IgD-negative memory B cell (primary cell): ENCODE data around the gene MAST2. TPM values are rescaled to one million over a fixed set of nuclear protein-coding genes. Genes with fewer than 3 reads are reported as not detected.

Experiments used
- H3K27ac Mint-ChIP-seq, 3 donors: one replicate each; pipeline ENCODE4 v1.8.0; 2020 to 2022; ENCODE audit warnings: mild to moderate bottlenecking in 3 of 3, mixed read lengths in 3 of 3, moderate library complexity in 1 of 3
- H3K27me3 Mint-ChIP-seq: one replicate; pipeline ENCODE4 v1.8.0; 2021; ENCODE audit warnings: mixed read lengths
- H3K36me3 Mint-ChIP-seq: one replicate; pipeline ENCODE4 v1.8.0; 2020; ENCODE audit warnings: mild to moderate bottlenecking, mixed read lengths
- H3K4me1 Mint-ChIP-seq, 3 donors: one replicate each; pipeline ENCODE4 v1.8.0; 2020 to 2022; ENCODE audit warnings: mixed read lengths in 3 of 3, mild to moderate bottlenecking in 1 of 3
- H3K4me3 Mint-ChIP-seq, 4 donors: one replicate each; pipeline ENCODE4 v1.8.0; 2020 to 2022; ENCODE audit warnings: mild to moderate bottlenecking in 4 of 4, mixed read lengths in 4 of 4, moderate library complexity in 3 of 4
- H3K9me3 Mint-ChIP-seq, 3 donors: one replicate each; pipeline ENCODE4 v1.8.0; 2020 to 2021; ENCODE audit warnings: mixed read lengths in 3 of 3, mild to moderate bottlenecking in 1 of 3
- polyA plus RNA-seq: library from polyadenylated mRNA; unstranded; fragments of 300-500 nt; fragmentation: Illumina TruSeq; gene quantifications from one replicate; pipeline ENCODE4 v1.2.3, GENCODE V29; 2021

Gene MAST2
- polyA plus RNA-seq, result 3.1 TPM

DNA sequence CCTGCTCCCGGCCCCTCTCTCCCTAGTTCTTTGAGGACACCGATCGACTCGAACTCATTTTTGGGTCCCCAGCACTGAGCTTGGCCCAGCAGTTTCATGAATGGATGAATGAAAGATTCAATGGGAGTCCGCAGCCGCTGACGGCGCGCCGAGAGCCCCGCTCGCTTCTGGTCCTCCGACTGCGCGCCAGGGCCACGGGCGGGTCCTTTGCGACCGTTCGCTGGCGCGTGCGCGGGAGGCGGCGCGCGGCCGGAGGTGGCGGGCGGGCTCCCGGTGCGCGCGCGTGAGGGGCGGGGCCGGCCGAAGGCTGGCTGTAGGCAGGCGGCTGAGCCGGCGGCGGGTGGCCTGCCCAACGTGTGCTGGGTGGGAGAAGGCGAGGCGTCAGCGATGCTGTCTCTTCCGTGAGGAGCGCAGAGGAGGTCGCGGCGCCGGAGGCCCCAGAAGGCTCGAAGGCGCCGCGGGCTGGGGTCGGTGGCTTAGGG lies at the start of gene MAST2:
Gene MAST2, plus strand, starts transcription at position 314 of the 482 bp plus-strand sequence. CDS start 284 bp downstream, outside the sequence.
- peaks cover 15 to 24% (median 21%) of the 10 kb centered on the region in 3 donors for H3K4me1 Mint-ChIP-seq
- peak within 1 kb of the TSS; percentile 3 to 93 (median 41) for H3K27ac Mint-ChIP-seq
- peak within 1 kb of the TSS; percentile 88 to 98 (median 93) for H3K4me3 Mint-ChIP-seq
- H3K27me3 Mint-ChIP-seq, result no peaks in the 10 kb centered on the region
- H3K9me3 Mint-ChIP-seq, result no peaks in the 10 kb centered on the region
- H3K36me3 Mint-ChIP-seq, result peaks cover 4% of the 10 kb centered on the region

DNA sequence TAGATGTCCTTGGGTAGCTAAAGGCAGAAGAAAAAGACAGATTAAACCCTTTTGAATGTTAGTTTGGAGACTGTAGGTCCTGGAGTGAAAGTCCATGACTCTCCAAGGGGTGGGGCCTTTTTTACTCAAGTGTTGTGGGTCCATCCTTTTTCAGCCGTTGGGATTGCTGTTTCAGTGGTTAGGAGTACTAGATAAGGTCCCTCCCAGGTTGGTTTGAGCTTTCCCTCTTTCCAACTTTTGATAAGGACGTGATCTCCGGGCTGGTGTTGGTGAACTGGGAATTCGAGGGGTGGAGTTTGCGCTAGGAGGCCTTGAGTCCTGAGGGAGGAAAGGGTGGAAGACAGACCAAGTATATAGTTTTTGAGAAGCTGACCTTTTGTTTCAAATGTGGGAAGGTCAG lies 47.7 kb upstream of the MAST2 start:
- H3K9me3 Mint-ChIP-seq, result peaks cover 0 to 2% (median 0%) of the 10 kb centered on the region in 3 donors
- peaks cover 1% of the 10 kb centered on the region for H3K36me3 Mint-ChIP-seq
- H3K4me3 Mint-ChIP-seq, result no peak overlapping the region
- H3K27ac Mint-ChIP-seq, result no peak overlapping the region
- H3K27me3 Mint-ChIP-seq, result peaks cover 7% of the 10 kb centered on the region
- H3K4me1 Mint-ChIP-seq, result peaks cover 2 to 4% (median 3%) of the 10 kb centered on the region in 3 donors

DNA sequence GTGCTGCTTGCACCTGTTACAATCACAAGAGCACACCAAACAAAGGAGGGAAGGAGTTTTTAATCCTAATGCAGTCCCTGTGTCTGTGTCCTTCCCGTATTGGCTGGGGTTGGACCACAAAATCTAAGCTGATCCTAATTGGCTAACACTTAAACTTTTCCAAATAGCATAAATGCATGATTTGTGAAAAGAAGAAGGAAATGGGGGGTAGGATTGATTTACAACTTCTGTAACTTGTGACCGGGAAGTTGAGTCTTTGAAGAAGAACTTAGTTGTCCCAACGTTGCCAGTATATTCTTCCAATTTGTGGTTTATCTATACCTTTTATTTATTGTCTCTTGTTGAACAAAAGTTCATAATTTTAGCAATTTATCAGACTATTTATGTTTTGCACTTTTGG lies 41.1 kb upstream of the MAST2 start:
- H3K36me3 Mint-ChIP-seq, result no peaks in the 10 kb centered on the region
- H3K27me3 Mint-ChIP-seq, result peaks cover 11% of the 10 kb centered on the region
- H3K9me3 Mint-ChIP-seq, result peaks cover 0 to 2% (median 2%) of the 10 kb centered on the region in 3 donors
- no peaks in the 10 kb centered on the region for H3K4me1 Mint-ChIP-seq
- no peak overlapping the region for H3K27ac Mint-ChIP-seq
- H3K4me3 Mint-ChIP-seq, result no peak overlapping the region

DNA sequence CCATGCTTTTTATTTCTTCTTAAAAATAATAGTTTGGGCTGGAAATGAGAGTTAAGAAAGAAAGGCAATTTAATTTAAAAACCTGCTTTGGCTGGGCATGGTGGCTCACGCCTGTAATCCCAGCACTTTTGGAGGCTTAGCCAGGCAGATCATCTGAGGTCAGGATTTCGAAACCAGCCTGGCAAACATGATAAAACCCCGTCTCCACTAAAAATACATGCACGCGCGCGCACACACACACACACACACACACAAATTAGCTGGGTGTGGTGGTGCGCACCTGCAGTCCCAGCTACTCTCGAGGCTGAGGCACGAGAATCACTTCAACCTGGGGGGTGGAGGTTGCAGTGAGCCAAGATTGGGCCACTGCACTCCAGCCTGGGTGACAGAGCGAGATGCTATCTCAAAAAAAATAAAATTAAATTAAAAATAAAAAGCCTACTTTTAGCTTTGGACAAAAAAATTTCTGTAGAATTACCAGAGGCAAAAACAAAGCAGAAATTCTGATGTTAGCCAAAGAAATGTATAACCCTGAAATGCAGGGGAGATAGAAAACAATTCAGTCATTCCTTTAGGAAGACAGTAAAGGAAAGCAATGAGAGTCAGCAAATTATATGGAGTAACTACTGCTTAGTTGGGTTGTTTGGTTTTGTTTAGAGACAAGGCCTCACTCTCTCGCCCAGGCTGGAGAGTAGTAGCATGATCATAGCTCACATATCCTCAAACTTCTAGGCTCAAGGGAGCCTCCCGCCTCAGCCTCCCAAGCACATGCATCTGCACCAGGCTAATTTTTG lies 37.2 kb upstream of the MAST2 start:
- Mint-ChIP-seq H3K27me3 (peaks cover 5% of the 10 kb centered on the region), H3K36me3 (no peaks in the 10 kb centered on the region), H3K9me3 (peaks cover 0 to 2% (median 0%) of the 10 kb centered on the region in 3 donors), H3K4me1 (no peaks in the 10 kb centered on the region), H3K27ac (no peak overlapping the region), H3K4me3 (no peak overlapping the region)

DNA sequence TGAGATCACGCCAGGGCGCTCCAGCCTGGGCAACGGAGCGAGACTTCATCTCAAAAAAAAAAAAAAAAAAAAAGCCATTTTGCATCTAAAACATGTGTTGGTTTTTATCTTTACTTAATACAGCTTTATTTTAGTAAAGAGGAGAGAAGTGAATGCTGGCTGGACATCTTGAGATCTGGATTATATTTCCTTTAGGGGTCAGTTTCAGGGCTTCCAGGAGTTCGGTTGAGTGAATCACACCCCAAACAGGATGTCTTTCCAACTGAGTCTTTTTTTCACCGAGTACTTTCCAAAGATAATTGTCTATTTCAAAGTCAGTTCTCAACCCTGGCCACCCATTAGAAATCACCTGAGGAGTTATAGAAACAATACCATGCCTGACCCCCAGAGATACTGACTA lies 36.4 kb upstream of the MAST2 start:
- no peak overlapping the region for H3K4me3 Mint-ChIP-seq
- H3K4me1 Mint-ChIP-seq, result no peaks in the 10 kb centered on the region
- H3K27me3 Mint-ChIP-seq, result peaks cover 2% of the 10 kb centered on the region
- H3K36me3 Mint-ChIP-seq, result no peaks in the 10 kb centered on the region
- peaks cover 0 to 2% (median 0%) of the 10 kb centered on the region in 3 donors for H3K9me3 Mint-ChIP-seq
- no peak overlapping the region for H3K27ac Mint-ChIP-seq

DNA sequence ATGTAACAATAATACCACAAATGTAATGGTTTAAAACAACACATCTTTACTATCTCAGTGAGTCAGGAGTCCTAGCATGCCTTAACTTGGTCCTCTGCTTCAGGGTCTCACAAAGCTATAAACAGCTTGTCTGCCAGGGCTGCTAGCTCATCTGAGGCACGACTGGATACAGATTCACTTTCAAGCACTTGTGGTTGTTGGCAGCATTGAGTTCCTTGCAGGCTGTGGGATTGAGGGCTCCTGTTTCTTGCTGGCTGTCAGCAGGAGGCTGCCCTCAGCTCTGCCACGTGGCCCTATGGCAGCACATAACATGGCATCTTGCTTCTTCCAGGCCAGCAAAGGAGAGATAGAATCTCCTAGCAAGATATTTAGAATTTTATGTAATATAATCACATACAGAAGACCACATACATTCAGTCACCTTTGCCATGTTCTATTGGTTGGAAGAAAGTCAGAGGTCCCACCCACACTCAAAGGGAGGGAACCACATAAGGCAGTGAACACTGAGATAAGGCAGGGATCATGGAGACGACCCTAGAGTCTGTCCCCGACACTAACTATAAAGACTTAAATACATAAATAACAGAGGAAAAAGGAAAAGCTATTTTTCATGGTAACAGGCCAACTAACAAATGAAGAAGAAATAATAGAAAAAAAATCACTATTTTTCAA lies 34.0 kb upstream of the MAST2 start:
- Mint-ChIP-seq H3K27me3 (peaks cover 1% of the 10 kb centered on the region), H3K9me3 (no peaks in the 10 kb centered on the region), H3K4me3 (no peak overlapping the region), H3K27ac (no peak overlapping the region), H3K4me1 (no peaks in the 10 kb centered on the region), H3K36me3 (no peaks in the 10 kb centered on the region)

DNA sequence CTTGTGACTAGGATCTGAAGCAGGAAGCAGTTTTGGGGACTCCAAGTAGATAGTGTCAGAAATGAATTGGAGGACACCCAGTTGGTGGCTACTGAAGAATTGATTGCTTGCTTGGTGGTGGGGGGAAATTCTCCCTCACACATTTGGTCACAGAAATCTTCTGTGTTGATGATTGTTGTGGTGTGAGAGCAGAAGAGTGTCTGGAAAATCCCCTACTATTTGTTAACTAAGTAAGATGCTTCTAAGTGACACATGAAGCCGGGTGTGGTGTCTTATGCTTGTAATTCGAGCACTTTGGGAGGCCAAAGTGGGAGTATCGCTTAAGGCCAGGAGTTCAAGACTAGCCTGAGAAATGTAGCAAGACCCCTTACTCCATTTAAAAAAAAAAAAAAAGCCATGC lies 30.4 kb upstream of the MAST2 start:
- Mint-ChIP-seq H3K27ac (no peak overlapping the region), H3K4me3 (no peak overlapping the region), H3K27me3 (peaks cover 1% of the 10 kb centered on the region), H3K9me3 (no peaks in the 10 kb centered on the region), H3K4me1 (no peaks in the 10 kb centered on the region), H3K36me3 (no peaks in the 10 kb centered on the region)

DNA sequence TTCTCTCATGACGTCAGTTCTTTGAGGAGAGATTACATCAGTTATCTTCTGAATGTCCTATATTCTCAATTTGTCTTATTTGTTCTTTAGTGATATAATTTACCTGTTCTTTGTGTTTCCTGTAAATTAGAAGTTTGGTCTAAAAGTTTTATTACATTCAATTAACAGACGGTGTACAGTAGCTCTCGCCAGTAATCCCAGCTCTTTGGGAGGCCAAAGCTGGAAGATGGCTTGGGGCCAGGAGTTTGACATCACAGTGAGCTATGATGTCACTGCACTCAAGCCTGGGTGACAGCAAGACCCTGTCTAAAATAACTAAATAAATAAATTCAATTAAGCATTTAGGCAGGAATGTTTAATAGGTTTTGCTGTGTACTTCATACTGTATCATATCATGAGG lies 27.6 kb upstream of the MAST2 start:
- H3K9me3 Mint-ChIP-seq, result no peaks in the 10 kb centered on the region
- H3K27ac Mint-ChIP-seq, result no peak overlapping the region
- H3K36me3 Mint-ChIP-seq, result no peaks in the 10 kb centered on the region
- H3K4me3 Mint-ChIP-seq, result no peak overlapping the region
- no peaks in the 10 kb centered on the region for H3K27me3 Mint-ChIP-seq
- no peaks in the 10 kb centered on the region for H3K4me1 Mint-ChIP-seq

DNA sequence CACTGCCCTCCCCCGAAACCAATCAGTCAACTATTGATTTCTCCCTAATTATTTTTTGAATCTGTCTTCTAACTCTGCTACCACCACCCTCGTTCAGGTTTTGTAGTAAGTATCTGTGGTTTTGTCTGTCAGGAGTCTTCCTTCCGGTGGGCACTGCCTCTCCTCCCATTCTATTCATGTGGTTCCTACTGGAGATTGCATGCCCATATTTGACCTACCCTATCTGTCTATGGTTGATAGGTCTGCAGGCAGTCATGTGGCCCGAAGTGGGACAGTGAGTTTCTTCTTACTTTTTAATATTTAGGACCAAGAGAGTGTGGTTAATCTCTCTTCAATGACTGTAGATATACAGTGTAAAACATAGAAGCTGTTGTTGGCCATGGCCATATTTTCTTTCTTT lies 17.8 kb upstream of the MAST2 start:
- peaks cover 5 to 11% (median 11%) of the 10 kb centered on the region in 3 donors for H3K4me1 Mint-ChIP-seq
- no peak overlapping the region for H3K27ac Mint-ChIP-seq
- peaks cover 1% of the 10 kb centered on the region for H3K36me3 Mint-ChIP-seq
- peak overlapping the region in 1 of 4 donors; percentile 10 for H3K4me3 Mint-ChIP-seq
- peaks cover 11% of the 10 kb centered on the region for H3K27me3 Mint-ChIP-seq
- no peaks in the 10 kb centered on the region for H3K9me3 Mint-ChIP-seq

DNA sequence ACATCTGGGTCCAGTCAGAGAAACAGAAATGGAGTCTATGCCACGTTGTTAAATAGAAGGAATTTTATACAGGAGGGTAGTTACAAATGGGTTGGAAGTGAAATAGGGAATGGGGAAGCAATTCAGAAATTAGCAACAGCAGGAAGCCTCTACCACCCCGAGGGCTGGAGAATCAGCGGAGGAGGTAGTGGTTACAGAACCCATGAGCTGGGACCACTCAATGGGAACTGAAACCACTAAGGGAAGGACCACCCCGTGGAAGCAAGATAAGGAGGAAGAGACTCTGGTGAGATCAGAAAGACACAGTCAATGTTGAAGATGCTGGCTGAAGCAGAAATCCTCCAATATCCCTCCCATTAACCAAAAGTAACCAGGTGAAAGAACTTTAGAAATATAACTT lies 15.5 kb upstream of the MAST2 start:
- no peaks in the 10 kb centered on the region for H3K36me3 Mint-ChIP-seq
- peak overlapping the region in 1 of 3 donors; percentile 58 for H3K27ac Mint-ChIP-seq
- H3K9me3 Mint-ChIP-seq, result no peaks in the 10 kb centered on the region
- no peak overlapping the region for H3K4me3 Mint-ChIP-seq
- H3K4me1 Mint-ChIP-seq, result peaks cover 5 to 11% (median 11%) of the 10 kb centered on the region in 3 donors
- H3K27me3 Mint-ChIP-seq, result peaks cover 12% of the 10 kb centered on the region

DNA sequence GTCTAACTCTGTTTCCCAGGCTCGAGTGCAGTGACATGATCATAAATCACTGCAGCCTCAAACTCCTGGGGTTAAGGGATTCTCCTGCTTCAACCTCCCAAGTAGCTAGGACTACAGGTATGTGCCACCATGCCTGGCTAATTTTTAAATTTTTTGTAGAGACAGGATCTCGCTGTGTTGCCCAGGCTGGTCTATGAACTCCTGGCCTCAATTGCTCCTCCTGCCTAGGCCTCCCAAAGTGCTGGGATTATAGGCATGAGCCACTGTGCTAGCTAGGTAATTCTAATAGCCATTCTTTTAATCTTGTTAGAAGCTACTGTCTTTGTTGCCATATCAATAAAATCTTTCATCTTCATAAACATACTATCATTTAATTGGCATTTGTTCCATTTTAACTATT lies 13.8 kb upstream of the MAST2 start:
- no peaks in the 10 kb centered on the region for H3K9me3 Mint-ChIP-seq
- H3K4me3 Mint-ChIP-seq, result no peak overlapping the region
- peaks cover 17% of the 10 kb centered on the region for H3K27me3 Mint-ChIP-seq
- peak overlapping the region in 1 of 3 donors; percentile 23 for H3K27ac Mint-ChIP-seq
- peaks cover 5 to 16% (median 11%) of the 10 kb centered on the region in 3 donors for H3K4me1 Mint-ChIP-seq
- H3K36me3 Mint-ChIP-seq, result no peaks in the 10 kb centered on the region

DNA sequence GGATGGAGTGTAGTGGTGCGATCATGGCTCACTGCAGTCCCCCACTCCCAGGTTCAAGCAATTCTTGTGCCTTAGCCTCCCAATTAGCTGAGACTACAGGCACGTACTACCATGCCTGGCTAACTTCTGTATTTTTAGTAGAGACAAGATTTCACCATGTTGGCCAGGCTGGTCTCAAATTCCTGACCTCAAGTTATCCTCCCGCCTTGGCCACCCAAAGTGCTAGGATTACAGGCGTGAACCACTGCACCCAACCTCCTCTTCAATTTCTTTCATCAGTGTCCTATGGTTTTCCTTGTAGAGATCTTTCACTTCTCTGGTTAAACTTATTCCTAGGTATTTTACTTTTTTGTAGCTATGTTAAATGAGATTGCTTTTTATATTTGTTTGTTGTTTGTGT lies 10.7 kb upstream of the MAST2 start:
- no peaks in the 10 kb centered on the region for H3K9me3 Mint-ChIP-seq
- H3K27ac Mint-ChIP-seq, result no peak overlapping the region
- peaks cover 3 to 9% (median 3%) of the 10 kb centered on the region in 3 donors for H3K4me1 Mint-ChIP-seq
- H3K4me3 Mint-ChIP-seq, result no peak overlapping the region
- H3K36me3 Mint-ChIP-seq, result no peaks in the 10 kb centered on the region
- H3K27me3 Mint-ChIP-seq, result peaks cover 14% of the 10 kb centered on the region

DNA sequence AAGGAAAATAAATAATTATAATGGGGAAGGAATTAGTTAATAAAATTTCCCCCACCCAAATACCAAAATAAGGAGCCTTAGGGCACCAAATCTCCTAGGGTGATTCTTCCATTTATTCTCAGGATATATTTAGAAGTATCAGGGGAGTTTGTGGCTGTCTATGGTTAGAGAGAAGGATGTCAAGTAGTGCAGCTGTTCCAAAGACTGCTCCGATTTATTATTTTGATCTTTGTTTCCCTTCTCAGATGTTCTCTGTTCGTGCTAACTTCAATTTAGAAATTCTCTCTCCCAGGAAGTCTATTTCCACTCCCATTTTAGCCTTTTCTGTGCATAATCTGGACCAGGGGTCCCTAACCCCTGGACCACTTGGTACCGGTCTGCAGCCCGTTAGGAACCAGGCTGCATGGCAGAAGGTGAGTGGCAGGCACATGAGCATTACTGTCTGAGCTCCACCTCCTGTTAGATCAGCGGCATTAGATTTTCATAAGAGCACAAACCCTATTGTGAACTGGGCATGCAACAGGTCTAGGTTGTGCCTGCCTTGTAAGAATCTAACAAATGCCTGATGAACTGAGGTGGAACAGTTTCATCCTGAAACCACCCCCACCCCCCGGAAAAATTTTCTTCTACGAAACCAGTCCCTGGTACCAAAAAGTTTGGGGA lies 9.3 kb upstream of the MAST2 start:
- Mint-ChIP-seq H3K9me3 (no peaks in the 10 kb centered on the region), H3K27ac (peak overlapping the region in 1 of 3 donors; percentile 77), H3K4me3 (no peak overlapping the region), H3K4me1 (peaks cover 0 to 5% (median 0%) of the 10 kb centered on the region in 3 donors), H3K36me3 (no peaks in the 10 kb centered on the region), H3K27me3 (peaks cover 9% of the 10 kb centered on the region)

DNA sequence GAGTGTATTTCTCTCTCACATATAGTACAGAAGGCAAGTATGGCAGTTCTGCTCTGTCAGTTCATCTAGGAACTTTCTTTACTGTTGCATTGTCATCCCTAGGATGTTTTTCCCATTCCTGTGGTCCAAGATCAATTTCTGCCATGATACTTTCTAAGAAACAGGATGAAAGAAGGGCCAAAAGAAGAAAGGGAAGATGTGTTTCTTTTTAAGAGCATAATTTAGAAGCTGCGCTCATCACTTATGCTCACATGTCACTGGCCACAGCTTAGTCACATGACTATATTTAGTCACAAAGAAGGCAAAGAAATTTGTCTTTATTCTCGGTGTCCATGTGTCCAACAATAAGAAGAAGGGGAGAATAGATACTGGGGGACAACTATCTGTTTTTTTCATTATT lies 7.0 kb upstream of the MAST2 start:
- H3K36me3 Mint-ChIP-seq, result no peaks in the 10 kb centered on the region
- no peaks in the 10 kb centered on the region for H3K9me3 Mint-ChIP-seq
- peaks cover 9% of the 10 kb centered on the region for H3K27me3 Mint-ChIP-seq
- H3K27ac Mint-ChIP-seq, result no peak overlapping the region
- no peak overlapping the region for H3K4me3 Mint-ChIP-seq
- H3K4me1 Mint-ChIP-seq, result peaks cover 0 to 5% (median 0%) of the 10 kb centered on the region in 3 donors

DNA sequence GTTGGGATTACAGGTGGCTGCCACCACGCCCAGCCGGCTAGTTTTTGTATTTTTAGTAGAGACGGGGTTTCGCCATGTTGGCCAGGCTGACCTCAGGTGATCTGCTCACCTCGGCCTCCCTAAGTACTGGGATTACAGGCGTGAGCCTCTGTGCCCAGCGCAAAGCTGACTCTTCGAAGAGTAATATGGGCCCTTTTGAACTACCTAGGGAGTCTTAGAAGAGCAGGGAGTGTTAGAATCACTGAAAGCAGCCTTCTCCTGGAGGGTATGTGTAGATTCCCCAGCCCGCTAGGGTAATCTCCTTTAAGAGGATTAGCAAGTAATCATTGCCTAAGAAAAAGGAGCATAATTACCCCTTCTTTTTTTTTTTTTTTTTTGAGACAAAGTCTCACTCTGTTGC lies 6.5 kb upstream of the MAST2 start:
- H3K27me3 Mint-ChIP-seq, result peaks cover 9% of the 10 kb centered on the region
- H3K36me3 Mint-ChIP-seq, result no peaks in the 10 kb centered on the region
- no peak overlapping the region for H3K4me3 Mint-ChIP-seq
- no peaks in the 10 kb centered on the region for H3K9me3 Mint-ChIP-seq
- peaks cover 0 to 5% (median 0%) of the 10 kb centered on the region in 3 donors for H3K4me1 Mint-ChIP-seq
- H3K27ac Mint-ChIP-seq, result no peak overlapping the region
